H1 (cell line): ENCODE data around the gene CTNNA3. TPM values are rescaled to one million over a fixed set of nuclear protein-coding genes. Genes with fewer than 3 reads are reported as not detected.

Experiments
- CTCF ChIA-PET: fragments of 300-600 bp; sonication (Branson Sonifier 250); formaldehyde crosslinking; loops from one replicate; lab custom pipeline; 2021; ENCODE audit not compliant: partially characterized antibody; lab: Charles Lee
- POLR2A ChIA-PET: fragments of 300-600 bp; sonication (Branson Sonifier 250); formaldehyde crosslinking; loops from one replicate; lab custom pipeline; 2021; ENCODE audit warnings: inconsistent platforms; ENCODE audit not compliant: partially characterized antibody; lab: Charles Lee
- DNase-seq, 2 experiments: peaks; one replicate each; pipeline versions ENCODE4 v3.0.0 to v3.0.0-alpha.2; 2010 to 2022; ENCODE audit warnings: low spot score in 2 of 2, low read depth in 1 of 2, mixed read lengths in 1 of 2
- FAIRE-seq: peaks from 2 replicates; lab custom pipeline; 2011; peaks lifted over from hg19 to GRCh38; lab: Jason Lieb, UNC
- H2AFZ ChIP-seq: 2 replicates; pipeline ENCODE4 v1.8.1; 2012; ENCODE audit warnings: low read length, inconsistent platforms
- H2AK5ac ChIP-seq: 2 replicates; pipeline ENCODE4 v1.6.1; 2013; ENCODE audit warnings: low read depth, low read length
- H2BK120ac ChIP-seq: replicated peaks from 2 replicates; pipeline ENCODE3; 2013; ENCODE audit warnings: low read depth, low read length, inconsistent platforms
- H2BK12ac ChIP-seq: 2 replicates; pipeline ENCODE4 v1.6.1; 2013; ENCODE audit warnings: low read depth, low read length
- H2BK15ac ChIP-seq: 2 replicates; pipeline ENCODE4 v1.6.1; 2013; ENCODE audit warnings: low read length
- H2BK20ac ChIP-seq: 2 replicates; pipeline ENCODE4 v1.6.1; 2013; ENCODE audit warnings: low read length
- H2BK5ac ChIP-seq: 2 replicates; pipeline ENCODE4 v1.6.1; 2013; ENCODE audit warnings: low read depth, low read length
- H3K14ac ChIP-seq: 2 replicates; pipeline ENCODE4 v1.6.1; 2013; ENCODE audit warnings: inconsistent platforms; ENCODE audit not compliant: insufficient read length
- H3K18ac ChIP-seq: 2 replicates; pipeline ENCODE4 v1.6.1; 2013; ENCODE audit warnings: low read length; ENCODE audit errors: extremely low read depth
- H3K23ac ChIP-seq: 2 replicates; pipeline ENCODE4 v1.6.1; 2013; ENCODE audit warnings: inconsistent platforms; ENCODE audit not compliant: insufficient read length
- H3K23me2 ChIP-seq: 2 replicates; pipeline ENCODE4 v1.6.1; 2013; ENCODE audit warnings: low read depth, low read length
- H3K27ac ChIP-seq: 2 replicates; pipeline ENCODE4 v1.6.1; 2011; ENCODE audit warnings: low read depth, low read length, inconsistent platforms
- H3K27me3 ChIP-seq, 4 experiments: replicated peaks in 1 of 4; 1 replicate in 1 of 4; 2 replicates in 3 of 4; pipeline versions ENCODE4 v1.6.1 to v1.8.1; 2011 to 2013; ENCODE audit warnings: low read length in 3 of 4, mild to moderate bottlenecking in 3 of 4, inconsistent platforms in 2 of 4, mixed read lengths in 2 of 4, moderate library complexity in 1 of 4; ENCODE audit not compliant: control insufficient read depth in 3 of 4, insufficient read depth in 3 of 4; ENCODE audit errors: extremely low read depth in 1 of 4
- H3K36me3 ChIP-seq, 4 experiments: 2 replicates each; pipeline versions ENCODE4 v1.6.1 to v1.8.1; 2011 to 2013; ENCODE audit warnings: mild to moderate bottlenecking in 4 of 4, low read length in 3 of 4, moderate library complexity in 2 of 4, control low read depth in 1 of 4, inconsistent platforms in 1 of 4; ENCODE audit not compliant: insufficient read depth in 4 of 4, control insufficient read depth in 2 of 4
- H3K4ac ChIP-seq: replicated peaks from 2 replicates; pipeline ENCODE3; 2013; ENCODE audit warnings: low read length, low read depth, mixed read lengths, inconsistent platforms; ENCODE audit not compliant: insufficient read length
- H3K4me1 ChIP-seq, 4 experiments: replicated peaks in 1 of 4; 1 replicate in 1 of 4; 2 replicates in 3 of 4; pipeline versions ENCODE4 v1.6.1 to v1.8.1; 2011 to 2013; ENCODE audit warnings: low read length in 3 of 4, inconsistent platforms in 2 of 4, mixed read lengths in 1 of 4; ENCODE audit not compliant: insufficient read depth in 4 of 4, control insufficient read depth in 3 of 4
- H3K4me2 ChIP-seq, 2 experiments: 2 replicates each; pipeline versions ENCODE4 v1.6.1 to v1.8.1; 2011 to 2013; ENCODE audit warnings: low read depth in 2 of 2, low read length in 2 of 2, control low read depth in 1 of 2, inconsistent platforms in 1 of 2, mild to moderate bottlenecking in 1 of 2; ENCODE audit not compliant: insufficient read depth in 1 of 2
- H3K4me3 ChIP-seq, 4 experiments: fragments of 200-600, 300-600 bp in 1 of 4; sonication (generic), shearing (Covaris generic), sonication (Bioruptor Twin) in 1 of 4; 2 replicates each; pipeline versions ENCODE4 v1.5.1 to v1.8.1; 2011 to 2016; ENCODE audit warnings: low read length in 4 of 4, low read depth in 3 of 4, control low read depth in 2 of 4, inconsistent platforms in 2 of 4, mild to moderate bottlenecking in 2 of 4, mixed read lengths in 1 of 4, moderate library complexity in 1 of 4; ENCODE audit not compliant: insufficient read depth in 2 of 4; ENCODE audit errors: extremely low read depth in 1 of 4
- H3K56ac ChIP-seq: replicated peaks from 2 replicates; pipeline ENCODE3; 2013; ENCODE audit warnings: low read depth, mild to moderate bottlenecking, mixed read lengths, low read length, inconsistent platforms; ENCODE audit not compliant: insufficient read length
- H3K79me1 ChIP-seq: 2 replicates; pipeline ENCODE4 v1.6.1; 2013; ENCODE audit warnings: low read depth, low read length, control low read depth
- H3K79me2 ChIP-seq, 2 experiments: 2 replicates each; pipeline versions ENCODE4 v1.6.1 to v1.8.1; 2012 to 2013; ENCODE audit warnings: low read length in 2 of 2, mild to moderate bottlenecking in 2 of 2, inconsistent platforms in 1 of 2; ENCODE audit not compliant: insufficient read depth in 2 of 2, control insufficient read depth in 1 of 2
- H3K9ac ChIP-seq, 4 experiments: replicated peaks in 1 of 4; 1 replicate in 1 of 4; 2 replicates in 3 of 4; pipeline versions ENCODE4 v1.6.1 to v1.8.1; 2011 to 2013; ENCODE audit warnings: low read depth in 3 of 4, low read length in 3 of 4, control low read depth in 2 of 4, mild to moderate bottlenecking in 2 of 4, moderate library complexity in 2 of 4, inconsistent platforms in 1 of 4; ENCODE audit errors: extremely low read depth in 1 of 4
- H3K9me3 ChIP-seq, 2 experiments: 2 replicates each; pipeline versions ENCODE4 v1.6.1 to v1.8.1; 2012 to 2013; ENCODE audit warnings: mild to moderate bottlenecking in 2 of 2, moderate library complexity in 2 of 2, control low read depth in 1 of 2, inconsistent platforms in 1 of 2, low read depth in 1 of 2, low read length in 1 of 2, mixed read lengths in 1 of 2; ENCODE audit not compliant: insufficient read depth in 2 of 2
- H4K20me1 ChIP-seq, 2 experiments: replicated peaks in 1 of 2; 2 replicates each; pipeline versions ENCODE3 to v1.8.1; 2011 to 2013; ENCODE audit warnings: inconsistent platforms in 2 of 2, low read length in 2 of 2, mild to moderate bottlenecking in 1 of 2; ENCODE audit not compliant: insufficient read depth in 2 of 2, control insufficient read depth in 1 of 2
- H4K5ac ChIP-seq: 2 replicates; pipeline ENCODE4 v1.6.1; 2013; ENCODE audit warnings: low read length, low read depth, mixed read lengths, inconsistent platforms; ENCODE audit not compliant: insufficient read length
- H4K8ac ChIP-seq: 2 replicates; pipeline ENCODE4 v1.8.0; 2013; ENCODE audit warnings: mild to moderate bottlenecking, moderate library complexity, low read length, inconsistent platforms; ENCODE audit not compliant: insufficient read depth; ENCODE audit errors: extremely low read depth
- H4K91ac ChIP-seq: replicated peaks from 2 replicates; pipeline ENCODE3; 2013; ENCODE audit warnings: low read length, mixed read lengths, inconsistent platforms; ENCODE audit not compliant: insufficient read length
- PHF8 ChIP-seq: fragments of 200-600 bp; sonication (generic); conservative IDR thresholded peaks from 2 replicates; pipeline ENCODE4 v1.7.1; 2012; ENCODE audit warnings: low read depth, mild to moderate bottlenecking, inconsistent platforms, low read length, moderate library complexity
- SP2 ChIP-seq: IDR thresholded peaks from 2 replicates; pipeline ENCODE4 v1.6.1; 2012; ENCODE audit warnings: mild to moderate bottlenecking, low read length, inconsistent platforms
- TAF7 ChIP-seq: optimal IDR thresholded peaks from 2 replicates; pipeline ENCODE3; 2011; ENCODE audit warnings: low read depth, mild to moderate bottlenecking, inconsistent platforms, low read length, moderate library complexity, borderline replicate concordance
- ZNF274 ChIP-seq: IDR thresholded peaks from 2 replicates; pipeline ENCODE4 v1.7.0; 2012; ENCODE audit warnings: low read length, borderline replicate concordance; ENCODE audit errors: extremely low read depth
- WGBS, 2 experiments: shearing (Covaris generic) in 1 of 2; methylation state at CpG; one replicate each; pipeline versions ENCODE4 v1.1.6 to v1.1.7; 2013 to 2015; ENCODE audit warnings: low lambda C conversion rate in 2 of 2, mixed read lengths in 2 of 2, inconsistent platforms in 1 of 2, low coverage in 1 of 2, missing lambda C conversion rate in 1 of 2; ENCODE audit not compliant: insufficient replicate concordance in 2 of 2, insufficient coverage in 1 of 2, insufficient read length in 1 of 2; ENCODE audit errors: extremely low coverage in 1 of 2, missing lambda C conversion rate in 1 of 2; 5-methylcytosine and 5-hydroxymethylcytosine counted together
- polyA plus RNA-seq, 7 experiments: library from polyadenylated mRNA; depleted of rRNA in 3 of 7; stranded (reverse) in 5 of 7; unstranded in 2 of 7; fragments of >200 nt in 5 of 7; fragments of 200-250 nt in 2 of 7; gene quantifications; 1 replicate in 5 of 7; 2 replicates in 1 of 7; 4 replicates in 1 of 7; pipeline versions ENCODE4 v1.2.1 to v1.2.3, GENCODE V29; 2011 to 2013; ENCODE audit warnings: missing spikeins in 2 of 7, mixed read lengths in 2 of 7
- total RNA-seq: library from RNA; stranded (reverse); fragmentation: NEBNext Ultra II Directional; extraction: Animal tissue kit (Norgen Biotek cat#: 25700); gene quantifications from 2 replicates; pipeline ENCODE4 v1.2.1, GENCODE V29; 2021

The CTNNA3 gene
- total and polyA plus RNA-seq, 2 of the 8 experiments (the other 6 are each of a cell fraction or from before 2014, with no cell fraction given): 1.3 to 1.5 TPM

DNA sequence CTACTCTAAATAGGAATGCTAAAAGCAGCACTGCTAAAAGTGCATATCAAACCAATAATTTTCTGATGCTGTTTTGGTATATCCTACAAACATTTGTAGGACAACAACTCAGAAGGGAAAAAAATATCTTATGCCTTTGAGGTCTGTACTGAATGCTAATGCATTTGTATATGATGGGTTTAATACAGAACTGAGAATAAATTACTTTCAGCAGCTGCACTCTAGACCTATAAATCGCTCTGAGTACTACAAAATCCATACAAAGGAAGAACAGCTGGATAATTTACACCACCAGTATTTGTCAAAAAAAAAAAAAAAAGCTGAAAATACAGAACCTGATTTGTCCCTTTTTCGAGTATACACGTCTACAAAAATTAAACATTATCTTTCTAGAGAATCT is 426.2 kb downstream of the CTNNA3 start:
- H2BK12ac ChIP-seq: no peak overlapping the region
- H2AK5ac ChIP-seq: no peak overlapping the region
- H3K27me3 ChIP-seq: no peaks in the 10 kb centered on the region
- CTCF ChIA-PET: interaction anchor here (0.6 kb wide), 1 partner anchor 1915 kb away, joined by 3 read pairs; no protein-coding TSS in a partner anchor
- no peaks in the 10 kb centered on the region for H3K4me1 ChIP-seq
- no peak overlapping the region for H4K8ac ChIP-seq
- no peak overlapping the region for H2BK20ac ChIP-seq
- no peak overlapping the region for H4K5ac ChIP-seq
- H4K20me1 ChIP-seq: no peaks in the 10 kb centered on the region
- DNase-seq (no peak), FAIRE-seq (no peak)
- H3K27ac ChIP-seq: no peak overlapping the region
- no peak overlapping the region for H3K18ac ChIP-seq
- H2BK120ac ChIP-seq: no peak overlapping the region
- H3K56ac ChIP-seq: no peak overlapping the region
- H3K4me3 ChIP-seq: no peak overlapping the region
- H2BK5ac ChIP-seq: no peak overlapping the region
- no peaks in the 10 kb centered on the region for H3K79me2 ChIP-seq
- H3K9me3 ChIP-seq: no peaks in the 10 kb centered on the region
- H3K4me2 ChIP-seq: no peak overlapping the region
- no peaks in the 10 kb centered on the region for H3K23me2 ChIP-seq
- H3K36me3 ChIP-seq: no peaks in the 10 kb centered on the region
- no peak overlapping the region for H3K9ac ChIP-seq
- no peak overlapping the region for H3K14ac ChIP-seq
- no peak overlapping the region for H4K91ac ChIP-seq
- H3K79me1 ChIP-seq: no peaks in the 10 kb centered on the region
- 85% methylated on average over 3 of the region's 3 CpGs; no CpG with 5 or more reads in 1 of the 2 experiments for WGBS, 2 experiments
- no peak overlapping the region for H2AFZ ChIP-seq
- no peak overlapping the region for H3K23ac ChIP-seq
- POLR2A ChIA-PET: no interaction called here
- H2BK15ac ChIP-seq: no peak overlapping the region
- no peak overlapping the region for H3K4ac ChIP-seq
- TF ChIP-seq TAF7 (no peak), PHF8 (no peak), ZNF274 (no peak), SP2 (no peak)
